Heart right ventricle (tissue), 16 donors: ENCODE measurements around the gene LOXHD1. TPM values are rescaled to one million over a fixed set of nuclear protein-coding genes. Genes with fewer than 3 reads are reported as not detected.

ENCODE experiments used
- ATAC-seq, 8 donors: fragments of 200-7000 bp; cut with Tn5 transposase; one replicate each; pipeline ENCODE4 v1.9.1; 2020; ENCODE audit warnings: mild to moderate bottlenecking in 8 of 8, moderate library complexity in 8 of 8, moderate number of reproducible peaks in 1 of 8
- DNase-seq, 2 donors: peaks; one replicate each; pipeline ENCODE4 v3.0.0-alpha.2; 2020
- H3K27ac ChIP-seq, 10 donors: fragments of 200-600 bp; sonication (generic) in 2 of 10; one replicate each; pipeline versions ENCODE4 v1.5.0 to v1.8.0; 2020 to 2022; ENCODE audit warnings: mild to moderate bottlenecking in 3 of 10
- H3K27me3 ChIP-seq, 7 donors: fragments of 200-600 bp; one replicate each; pipeline ENCODE4 v1.8.0; 2021 to 2022; ENCODE audit warnings: mild to moderate bottlenecking in 2 of 7
- H3K36me3 ChIP-seq, 9 donors: fragments of 200-600 bp; sonication (generic) in 1 of 9; one replicate each; pipeline versions ENCODE4 v1.5.0 to v1.8.0; 2020 to 2022; ENCODE audit warnings: mild to moderate bottlenecking in 2 of 9
- H3K4me1 ChIP-seq, 9 donors: fragments of 200-600 bp; sonication (generic) in 1 of 9; one replicate each; pipeline versions ENCODE4 v1.5.0 to v1.8.0; 2020 to 2022; ENCODE audit warnings: mild to moderate bottlenecking in 4 of 9
- H3K4me3 ChIP-seq, 10 donors: fragments of 200-600 bp; sonication (generic) in 2 of 10; one replicate each; pipeline versions ENCODE4 v1.5.0 to v1.8.0; 2020 to 2022; ENCODE audit warnings: mild to moderate bottlenecking in 7 of 10, moderate library complexity in 2 of 10
- H3K9me3 ChIP-seq, 11 donors: fragments of 200-600 bp in 10 of 11; sonication (generic) in 2 of 11; one replicate each; pipeline versions ENCODE4 v1.5.0 to v1.8.0; 2013 to 2022; ENCODE audit warnings: mild to moderate bottlenecking in 2 of 11, control low read depth in 1 of 11, moderate library complexity in 1 of 11
- CTCF ChIP-seq, 9 donors: fragments of 200-600 bp; sonication (generic) in 2 of 9; IDR thresholded peaks; one replicate each; pipeline versions ENCODE4 v1.5.0 to v1.8.0; 2021 to 2022; ENCODE audit warnings: antibody characterized with exemption in 9 of 9, mild to moderate bottlenecking in 5 of 9, moderate library complexity in 1 of 9
- WGBS, 2 donors: extraction: QIAGEN DNeasy Blood & Tissue Kit; methylation state at CpG; one replicate each; pipeline ENCODE4 v1.1.7; 2013; ENCODE audit warnings: inconsistent platforms in 1 of 2; 5-methylcytosine and 5-hydroxymethylcytosine counted together
- intact Hi-C, 10 donors: fragments of 100-400 bp; cut with DNase I; formaldehyde crosslinking; loops; one replicate each; pipeline versions ENCODE4 v1.11.1 to v1.14.2; 2022
- polyA plus RNA-seq, 2 donors: library from polyadenylated mRNA; stranded (reverse); fragments of 200-250 nt; gene quantifications; one replicate each; pipeline ENCODE4 v1.2.3, GENCODE V29; 2013
- total RNA-seq, 10 donors: library from RNA; stranded (reverse); fragmentation: NEBNext Ultra II Directional in 3 of 10; extraction: Animal tissue kit (Norgen Biotek cat#: 25700) in 3 of 10; gene quantifications; one replicate each; pipeline versions ENCODE4 v1.2.1 to v1.2.4, GENCODE V29; 2021 to 2023
- donor health status: Arrhythmogenic right ventricular cardiomyopathy.
- donor health status: ischemic (EF 13 %, LVEDD 7.1; RV severe dilation, severe dysfunction).
- donor health status: healthy with polysubstance abuse.
- donor health status: DM: no; HTN: yes; CAD: no.
- donor health status: DM: no; HTN: no; CAD: no.
- donor health status: ischemic (EF 25% LVEDD 6.9; RV normal size, moderate dysfunction).
- donor health status: ischemic (EF 25% LVEDD 5.7; RV mildly dilated, moderate dysfunction).
- donor health status: healthy.
- donor health status: DM: yes; HTN: yes; CAD: no.
- donor health status: Ischemic cardiomyopathy.
- donor health status: ischemic (EF 35%, LVEDD 5.7; RV mildly dilated, moderate dysfunction).
- donor health status: nonischemic (EF 11% LVEDD 7.7; RV severe dilation, severe dysfunction).
- donor health status: DM: yes; HTN: yes; CAD: no.
- donor health status: PGD.
- donor health status: ischemic (EF 29% LVEDD 5.4; RV normal size, mild dysfunction).
- donor health status: nonischemic (EF 23%, LVEDD 6.1; RV moderate dilation, normal function).

LOXHD1 gene
- total and polyA plus RNA-seq, 12 donors: 0.15 to 1.9 (median 0.88) TPM

- DNase-seq (no peak), ATAC-seq (no peak)
- no peaks in the 10 kb centered on the region for H3K27me3 ChIP-seq
- WGBS, 2 donors: 55 to 78% methylated on average over 2 of the region's 2 CpGs
- intact Hi-C loops: loop anchor here in 7 of 10 donors (1.0 to 10.0 kb wide), 4 partner anchors 100 to 104 kb away; partner anchors contain the start of gene LOXHD1 (in 3 of the 7)
- no peak overlapping the region for H3K4me3 ChIP-seq
- no peaks in the 10 kb centered on the region for H3K4me1 ChIP-seq
- H3K36me3 ChIP-seq: no peaks in the 10 kb centered on the region
- no peak for TF ChIP-seq CTCF (IDR thresholded peaks at IDR 0.05)
- H3K9me3 ChIP-seq: peaks cover 0 to 7% (median 0%) of the 10 kb centered on the region in 11 donors
- no peak overlapping the region for H3K27ac ChIP-seq
Observed at GRCh38 chr18:46555213-46555612, 101.8 kb downstream of the LOXHD1 start.

- Histone ChIP-seq H3K36me3 (no peaks in the 10 kb centered on the region), H3K27ac (no peak overlapping the region), H3K4me3 (no peak overlapping the region), H3K27me3 (no peaks in the 10 kb centered on the region), H3K4me1 (no peaks in the 10 kb centered on the region), H3K9me3 (peaks cover 0 to 7% (median 0%) of the 10 kb centered on the region in 11 donors)
- intact Hi-C loops: loop anchor here in 7 of 10 donors (1.0 to 10.0 kb wide), 4 partner anchors 100 to 104 kb away; partner anchors contain the start of gene LOXHD1 (in 3 of the 7)
- 85 to 92% methylated on average over 2 of the region's 2 CpGs for WGBS, 2 donors
- no peak for DNase-seq
- ATAC-seq: no peak
- no peak for TF ChIP-seq CTCF (IDR thresholded peaks at IDR 0.05)
Observed at GRCh38 chr18:46554406-46555080, 102.5 kb downstream of the LOXHD1 start.

GRCh38 chr18:46550609-46551008 is 106.4 kb downstream of the LOXHD1 start:
- 92 to 93% methylated on average over 2 of the region's 2 CpGs for WGBS, 2 donors
- DNase-seq (no peak), ATAC-seq (no peak)
- TF ChIP-seq CTCF (IDR thresholded peaks at IDR 0.05): no peak
- intact Hi-C loops: loop anchor here in 2 of 10 donors (10.0 kb wide), 1 partner anchor 104 kb away; the partner anchor contains the start of gene LOXHD1 (in 2 of the 2)
- Histone ChIP-seq H3K4me1 (no peaks in the 10 kb centered on the region), H3K27ac (no peak overlapping the region), H3K4me3 (no peak overlapping the region), H3K36me3 (no peaks in the 10 kb centered on the region), H3K27me3 (no peaks in the 10 kb centered on the region), H3K9me3 (peaks cover 0 to 7% (median 0%) of the 10 kb centered on the region in 11 donors)

GRCh38 chr18:46547520-46547919 is 109.5 kb downstream of the LOXHD1 start:
- peaks cover 0 to 4% (median 0%) of the 10 kb centered on the region in 9 donors for H3K36me3 ChIP-seq
- no peak for DNase-seq
- intact Hi-C loops: no loop called here
- no peak for ATAC-seq
- no peaks in the 10 kb centered on the region for H3K4me1 ChIP-seq
- no peak for TF ChIP-seq CTCF (IDR thresholded peaks at IDR 0.05)
- no peak overlapping the region for H3K4me3 ChIP-seq
- 30 to 40% methylated on average over 1 of the region's 1 CpG for WGBS, 2 donors
- H3K27ac ChIP-seq: no peak overlapping the region
- H3K27me3 ChIP-seq: no peaks in the 10 kb centered on the region
- H3K9me3 ChIP-seq: peaks cover 0 to 7% (median 0%) of the 10 kb centered on the region in 11 donors
